ENCODE data around the gene PFKFB3. TPM values are rescaled to one million over a fixed set of nuclear protein-coding genes. Genes with fewer than 3 reads are reported as not detected.

Gene PFKFB3
- total RNA-seq, 2 donors from 2014 or later = 23.4 to 70.7 TPM

DNA sequence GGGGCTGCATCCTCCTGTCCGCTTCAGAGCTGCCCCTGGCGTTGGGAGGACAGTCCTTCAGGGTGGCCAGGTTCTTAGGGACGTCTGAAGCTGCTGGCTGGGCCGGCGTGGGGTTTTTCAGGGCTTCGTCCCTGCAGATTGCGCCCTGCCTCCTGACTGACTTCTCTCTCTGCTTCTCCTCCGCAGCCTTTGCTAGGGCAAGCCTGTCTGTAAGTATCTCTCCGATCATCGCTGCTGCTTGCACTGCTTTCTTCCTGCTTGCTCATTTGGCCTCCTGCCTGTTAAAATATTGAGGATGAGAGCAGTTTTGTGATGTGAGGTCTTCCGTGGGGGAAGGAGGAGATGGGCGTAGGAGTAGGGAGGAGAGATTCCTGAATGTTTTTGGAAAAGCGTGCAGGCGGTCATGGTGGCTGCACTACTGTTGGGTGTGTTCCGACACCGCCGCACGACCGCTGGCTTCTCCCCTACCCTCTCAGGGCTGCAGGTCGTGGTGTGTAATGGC is 25.3 kb downstream of the PFKFB3 start:
- TF ChIP-seq, protein P1, sequence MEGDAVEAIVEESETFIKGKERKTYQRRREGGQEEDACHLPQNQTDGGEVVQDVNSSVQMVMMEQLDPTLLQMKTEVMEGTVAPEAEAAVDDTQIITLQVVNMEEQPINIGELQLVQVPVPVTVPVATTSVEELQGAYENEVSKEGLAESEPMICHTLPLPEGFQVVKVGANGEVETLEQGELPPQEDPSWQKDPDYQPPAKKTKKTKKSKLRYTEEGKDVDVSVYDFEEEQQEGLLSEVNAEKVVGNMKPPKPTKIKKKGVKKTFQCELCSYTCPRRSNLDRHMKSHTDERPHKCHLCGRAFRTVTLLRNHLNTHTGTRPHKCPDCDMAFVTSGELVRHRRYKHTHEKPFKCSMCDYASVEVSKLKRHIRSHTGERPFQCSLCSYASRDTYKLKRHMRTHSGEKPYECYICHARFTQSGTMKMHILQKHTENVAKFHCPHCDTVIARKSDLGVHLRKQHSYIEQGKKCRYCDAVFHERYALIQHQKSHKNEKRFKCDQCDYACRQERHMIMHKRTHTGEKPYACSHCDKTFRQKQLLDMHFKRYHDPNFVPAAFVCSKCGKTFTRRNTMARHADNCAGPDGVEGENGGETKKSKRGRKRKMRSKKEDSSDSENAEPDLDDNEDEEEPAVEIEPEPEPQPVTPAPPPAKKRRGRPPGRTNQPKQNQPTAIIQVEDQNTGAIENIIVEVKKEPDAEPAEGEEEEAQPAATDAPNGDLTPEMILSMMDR (IDR thresholded peaks at IDR 0.05) = no peak
- Histone ChIP-seq H3K27me3 (no peaks in the 10 kb centered on the region), H3K9ac (ENCODE audit: low read depth in 2 of 2, low read length in 2 of 2) (no peak overlapping the region), H3K4me3 (no peak overlapping the region), H3K36me3 (peaks cover 13% of the 10 kb centered on the region), H3K4me1 (no peaks in the 10 kb centered on the region), H3K27ac (no peak overlapping the region), H3K9me3 (no peaks in the 10 kb centered on the region)
- intact Hi-C loops (cut with DNase I) = no loop called here
- DNase-seq = no peak

DNA sequence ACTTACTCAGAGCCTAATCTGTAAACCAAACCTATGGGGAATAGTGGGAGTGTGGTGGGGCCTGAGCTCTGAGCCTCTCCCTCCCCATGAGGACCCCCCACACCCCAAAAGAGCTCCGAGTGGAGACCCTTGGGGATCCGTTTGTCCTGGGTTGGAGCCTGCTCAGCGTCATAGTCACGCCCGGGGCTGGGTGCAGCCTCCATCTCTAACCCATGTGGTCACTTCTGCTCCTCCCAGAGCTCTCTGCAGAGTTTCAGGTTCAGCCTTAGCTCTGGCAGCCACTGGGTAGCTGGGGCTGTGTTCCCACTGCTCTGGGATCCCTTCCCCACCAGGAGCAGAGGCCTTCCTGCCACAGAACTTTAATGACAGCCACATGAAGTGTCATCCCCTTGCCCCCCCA is 25.9 kb downstream of the PFKFB3 start:
- intact Hi-C loops (cut with DNase I) = no loop called here
- H3K27me3 ChIP-seq = no peaks in the 10 kb centered on the region
- TF ChIP-seq, protein P1 (IDR thresholded peaks at IDR 0.05) = no peak

DNA sequence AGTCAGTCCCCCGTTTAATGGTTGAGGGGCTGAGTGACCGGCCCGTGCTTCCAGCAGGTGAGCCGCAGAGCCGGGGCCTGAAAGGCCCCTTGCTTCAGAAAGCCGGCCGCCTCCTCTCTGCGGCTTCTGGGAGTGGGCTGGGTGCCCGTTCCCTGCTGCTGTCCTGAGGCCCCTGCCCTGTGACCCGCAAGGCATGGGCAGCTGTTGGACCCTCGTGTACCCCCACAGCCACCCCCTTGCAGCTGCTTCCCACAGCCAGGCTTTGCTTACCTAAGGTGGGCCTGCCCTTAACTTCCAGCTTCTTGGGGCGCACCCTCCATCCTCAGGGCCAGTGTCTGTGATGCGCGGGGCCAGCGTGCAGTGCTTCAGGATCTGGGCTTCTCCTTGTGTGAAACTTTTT is 26.6 kb downstream of the PFKFB3 start:
- DNase-seq = no peak
- intact Hi-C loops (cut with DNase I) = no loop called here
- no peaks in the 10 kb centered on the region for H3K4me1 ChIP-seq

More for the DNA sequence above, 25.9 kb downstream of the PFKFB3 start:
- H3K4me3 ChIP-seq = no peak overlapping the region
- DNase-seq = no peak
- H3K27ac ChIP-seq = no peak overlapping the region
- H3K9ac ChIP-seq (ENCODE audit: low read depth in 2 of 2, low read length in 2 of 2) = no peak overlapping the region
- no peaks in the 10 kb centered on the region for H3K9me3 ChIP-seq
- H3K4me1 ChIP-seq = no peaks in the 10 kb centered on the region
- H3K36me3 ChIP-seq = peaks cover 12% of the 10 kb centered on the region

GRCh38 chr10:6229746-6230145 is 27.0 kb downstream of the PFKFB3 start:
- TF ChIP-seq, protein P1 (IDR thresholded peaks at IDR 0.05) = no peak
- no peak overlapping the region for H3K4me3 ChIP-seq
- no peak for DNase-seq
- intact Hi-C loops (cut with DNase I) = no loop called here
- H3K27ac ChIP-seq = no peak overlapping the region
- H3K27me3 ChIP-seq = no peaks in the 10 kb centered on the region
- H3K9me3 ChIP-seq = no peaks in the 10 kb centered on the region
- no peak overlapping the region for H3K9ac ChIP-seq (ENCODE audit: low read depth in 2 of 2, low read length in 2 of 2)
- no peaks in the 10 kb centered on the region for H3K4me1 ChIP-seq
- peaks cover 7% of the 10 kb centered on the region for H3K36me3 ChIP-seq

More for the DNA sequence above, 26.6 kb downstream of the PFKFB3 start:
- TF ChIP-seq, protein P1 (IDR thresholded peaks at IDR 0.05) = no peak
- H3K27ac ChIP-seq = no peak overlapping the region
- H3K9ac ChIP-seq (ENCODE audit: low read depth in 2 of 2, low read length in 2 of 2) = no peak overlapping the region
- H3K27me3 ChIP-seq = no peaks in the 10 kb centered on the region
- H3K4me3 ChIP-seq = no peak overlapping the region
- peaks cover 7% of the 10 kb centered on the region for H3K36me3 ChIP-seq
- no peaks in the 10 kb centered on the region for H3K9me3 ChIP-seq

DNA sequence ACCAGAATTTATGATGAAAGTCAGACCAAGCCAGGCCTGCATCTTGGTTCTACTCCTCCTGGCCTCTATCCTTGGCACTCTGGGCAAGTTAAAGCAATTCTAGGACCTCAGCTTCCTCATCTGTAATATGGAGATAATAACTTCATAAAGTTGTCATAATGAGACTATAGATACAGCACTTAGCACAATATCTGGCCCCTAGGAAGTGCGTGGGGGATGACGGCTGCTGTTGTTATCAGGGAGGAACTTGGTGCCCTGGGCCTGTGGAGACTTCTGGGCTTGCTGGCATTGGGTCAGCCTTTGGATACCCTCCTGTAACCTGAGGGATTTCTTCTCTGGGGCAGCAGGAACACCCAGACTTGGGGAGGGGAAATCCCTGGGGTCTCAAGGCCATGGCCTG is 27.6 kb downstream of the PFKFB3 start:
- TF ChIP-seq, protein P1 (IDR thresholded peaks at IDR 0.05) = no peak
- H3K36me3 ChIP-seq = peaks cover 5% of the 10 kb centered on the region
- H3K9me3 ChIP-seq = no peaks in the 10 kb centered on the region
- intact Hi-C loops (cut with DNase I) = no loop called here
- no peak overlapping the region for H3K4me3 ChIP-seq
- no peaks in the 10 kb centered on the region for H3K27me3 ChIP-seq
- H3K4me1 ChIP-seq = no peaks in the 10 kb centered on the region
- no peak for DNase-seq
- H3K9ac ChIP-seq (ENCODE audit: low read depth in 2 of 2, low read length in 2 of 2) = no peak overlapping the region
- no peak overlapping the region for H3K27ac ChIP-seq
